Endothelial cell of umbilical vein (primary cell): ENCODE data around the gene GPATCH2L. TPM values are rescaled to one million over a fixed set of nuclear protein-coding genes. Genes with fewer than 3 reads are reported as not detected.

Experiments used
- BruUV-seq: library from RNA; stranded (reverse); fragments of 400-500 nt; replicated peaks from 2 replicates; lab custom pipeline; 2021; lab: Mats Ljungman, UMichigan
- CTCF ChIA-PET: fragments of 300-600, 350-600 bp; sonication (Branson Sonifier 250); formaldehyde crosslinking; loops from one replicate; lab custom pipeline; 2021; ENCODE audit warnings: antibody characterized with exemption, inconsistent platforms; lab: Charles Lee
- POLR2A ChIA-PET: fragments of 300-600, 350-600 bp; sonication (Branson Sonifier 250); formaldehyde crosslinking; loops from one replicate; lab custom pipeline; 2021; ENCODE audit warnings: antibody characterized with exemption, inconsistent platforms; lab: Charles Lee
- DNase-seq: peaks from one replicate; pipeline ENCODE4 v3.0.0-alpha.2; 2011; ENCODE audit warnings: low read depth, low spot score
- FAIRE-seq: peaks from 2 replicates; lab custom pipeline; 2011; peaks lifted over from hg19 to GRCh38; lab: Jason Lieb, UNC
- H2AFZ ChIP-seq: 2 replicates; pipeline ENCODE4 v1.6.0; 2012; ENCODE audit warnings: low read depth, low read length, control low read depth, inconsistent platforms
- H3K27ac ChIP-seq: 2 replicates; pipeline ENCODE4 v1.5.1; 2011; ENCODE audit warnings: low read depth, mild to moderate bottlenecking, control low read depth, low read length, moderate library complexity; ENCODE audit not compliant: insufficient read depth
- H3K27me3 ChIP-seq, 2 experiments: 2 replicates each; pipeline versions ENCODE4 v1.6.0 to v1.6.1; 2011; ENCODE audit warnings: low read length in 2 of 2, mixed read lengths in 1 of 2; ENCODE audit not compliant: control insufficient read depth in 2 of 2, insufficient read depth in 2 of 2
- H3K36me3 ChIP-seq, 2 experiments: 2 replicates in 1 of 2; 3 replicates in 1 of 2; pipeline ENCODE4 v1.5.1; 2011; ENCODE audit warnings: low read length in 2 of 2, mild to moderate bottlenecking in 1 of 2, moderate library complexity in 1 of 2; ENCODE audit not compliant: control insufficient read depth in 2 of 2, insufficient read depth in 2 of 2; ENCODE audit errors: extremely low read depth in 1 of 2
- H3K4me1 ChIP-seq: 3 replicates; pipeline ENCODE4 v1.5.1; 2011; ENCODE audit warnings: mild to moderate bottlenecking, low read length; ENCODE audit not compliant: control insufficient read depth, insufficient read depth; ENCODE audit errors: extremely low read depth
- H3K4me2 ChIP-seq: 2 replicates; pipeline ENCODE4 v1.6.1; 2011; ENCODE audit warnings: low read length, control low read depth, mixed read lengths; ENCODE audit not compliant: insufficient read depth
- H3K4me3 ChIP-seq, 3 experiments: fragments of 200-600 bp in 1 of 3; sonication (generic), shearing (Covaris generic) in 1 of 3; replicated peaks in 1 of 3; 2 replicates each; pipeline ENCODE4 v1.5.1; 2011 to 2016; ENCODE audit warnings: control low read depth in 3 of 3, low read length in 3 of 3, mild to moderate bottlenecking in 2 of 3, inconsistent platforms in 1 of 3, low read depth in 1 of 3, moderate library complexity in 1 of 3; ENCODE audit not compliant: insufficient read depth in 1 of 3
- H3K79me2 ChIP-seq: 2 replicates; pipeline ENCODE4 v1.6.0; 2012; ENCODE audit warnings: low read length, inconsistent platforms; ENCODE audit not compliant: control insufficient read depth, insufficient read depth
- H3K9ac ChIP-seq: replicated peaks from 2 replicates; pipeline ENCODE3; 2011; ENCODE audit warnings: low read length, control low read depth; ENCODE audit not compliant: insufficient read depth; ENCODE audit errors: extremely low read depth
- H3K9me1 ChIP-seq: replicated peaks from 3 replicates; pipeline ENCODE4 v1.6.0; 2011; ENCODE audit warnings: mild to moderate bottlenecking, low read length; ENCODE audit not compliant: control insufficient read depth, insufficient read depth; ENCODE audit errors: extremely low read depth
- H3K9me3 ChIP-seq: replicated peaks from 2 replicates; pipeline ENCODE4 v1.5.1; 2012; ENCODE audit warnings: low read length, inconsistent platforms; ENCODE audit not compliant: control insufficient read depth, insufficient read depth
- H4K20me1 ChIP-seq: replicated peaks from 2 replicates; pipeline ENCODE3; 2011; ENCODE audit warnings: mild to moderate bottlenecking, low read length; ENCODE audit not compliant: control insufficient read depth, insufficient read depth; ENCODE audit errors: extremely low read depth
- EZH2 ChIP-seq: IDR thresholded peaks from 2 replicates; pipeline ENCODE4 v1.6.1; 2012; ENCODE audit warnings: borderline replicate concordance, low read depth, mild to moderate bottlenecking, moderate library complexity, low read length, inconsistent platforms; ENCODE audit not compliant: severe bottlenecking
- GATA2 ChIP-seq: IDR thresholded peaks from 2 replicates; pipeline ENCODE4 v1.7.0; 2011; ENCODE audit warnings: low read depth, mild to moderate bottlenecking, moderate library complexity, mixed read lengths, low read length; ENCODE audit not compliant: insufficient read length, insufficient read depth
- JUN ChIP-seq: IDR thresholded peaks from 2 replicates; pipeline ENCODE4 v1.6.1; 2011; ENCODE audit warnings: borderline replicate concordance, low read depth; ENCODE audit not compliant: insufficient read length, insufficient read depth
- MYC ChIP-seq: IDR thresholded peaks from one replicate; pipeline ENCODE4 v1.6.1; 2011; ENCODE audit warnings: mild to moderate bottlenecking, low read depth, low read length
- POLR2A ChIP-seq: IDR thresholded peaks from 2 replicates; pipeline ENCODE4 v1.6.1; 2012; ENCODE audit warnings: low read depth, mild to moderate bottlenecking, control low read depth, low read length
- dilution Hi-C: fragments of 300-500 bp; cut with MboI; formaldehyde crosslinking; loops from one replicate; pipeline ENCODE4 v1.15.0; 2019; ENCODE audit warnings: low sequenced_read_pairs; ENCODE audit not compliant: extremely low pct_ligation_motif_present
- intact Hi-C: fragments of 100-400 bp; cut with micrococcal nuclease; formaldehyde crosslinking; loops from one replicate; pipeline ENCODE4 v1.10.0; 2022
- polyA plus RNA-seq, 4 experiments: library from polyadenylated mRNA; depleted of rRNA in 3 of 4; stranded (reverse) in 3 of 4; unstranded in 1 of 4; fragments of >200 nt; gene quantifications; 2 replicates each; pipeline versions ENCODE4 v1.2.1 to v1.2.3, GENCODE V29; 2011 to 2012; ENCODE audit warnings: missing spikeins in 1 of 4
- total RNA-seq: library from RNA; stranded (reverse); gene quantifications from 2 replicates; pipeline ENCODE4 v1.2.3, GENCODE V29; 2021
- TF ChIP-seq, protein P1 (sequence below), 2 donors: IDR thresholded peaks; 1 replicate in 1 of 2; 2 replicates in 1 of 2; pipeline ENCODE4 v1.5.1; 2011; ENCODE audit warnings: low read length in 2 of 2, mild to moderate bottlenecking in 2 of 2, moderate library complexity in 2 of 2, control low read depth in 1 of 2, inconsistent platforms in 1 of 2, low read depth in 1 of 2; ENCODE audit not compliant: insufficient read depth in 1 of 2; ENCODE audit errors: extremely low read depth in 1 of 2
- TF ChIP-seq, protein P2 (sequence below): IDR thresholded peaks from 2 replicates; pipeline ENCODE4 v1.6.1; 2011; ENCODE audit not compliant: insufficient read depth, insufficient read length

GPATCH2L gene
- total and polyA plus RNA-seq, 2 donors (not counting 3 experiments of a cell fraction or from before 2014, with no cell fraction given) = 23.3 to 40.0 TPM

DNA sequence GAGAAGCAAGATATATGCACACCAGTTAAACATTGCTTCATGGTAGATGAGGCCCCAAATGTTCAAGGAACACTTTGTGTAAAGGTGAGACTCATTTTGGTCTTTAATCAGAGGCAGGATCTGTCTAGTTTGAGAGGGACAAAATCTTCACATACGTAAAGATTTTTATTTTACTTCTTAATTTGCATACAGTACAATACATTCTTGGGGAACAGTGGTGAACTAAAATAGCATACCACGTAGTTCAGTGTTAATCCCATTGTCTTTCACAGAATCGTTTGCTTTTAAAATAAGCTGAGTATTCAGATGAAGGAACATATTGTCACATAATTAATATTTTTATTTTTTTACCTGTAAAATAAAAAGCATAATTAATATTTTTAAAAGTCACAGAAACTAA is 43.3 kb downstream of the GPATCH2L start:
- CTCF ChIA-PET = interaction anchor here (2.5 kb wide), 1 partner anchor 13 kb away, joined by 11 read pairs; no protein-coding TSS in a partner anchor
- Histone ChIP-seq H3K4me3 (no peak overlapping the region), H3K36me3 (peaks cover 4 to 11% of the 10 kb centered on the region in 2 experiments), H3K27me3 (no peaks in the 10 kb centered on the region), H3K4me1 (no peaks in the 10 kb centered on the region), H3K9me3 (no peaks in the 10 kb centered on the region), H2AFZ (no peak overlapping the region), H3K4me2 (no peak overlapping the region), H3K27ac (no peak overlapping the region), H3K79me2 (peaks cover under 1% of the 10 kb centered on the region), H3K9me1 (no peaks in the 10 kb centered on the region), H3K9ac (no peak overlapping the region), H4K20me1 (no peaks in the 10 kb centered on the region)
- TF ChIP-seq, protein P1, sequence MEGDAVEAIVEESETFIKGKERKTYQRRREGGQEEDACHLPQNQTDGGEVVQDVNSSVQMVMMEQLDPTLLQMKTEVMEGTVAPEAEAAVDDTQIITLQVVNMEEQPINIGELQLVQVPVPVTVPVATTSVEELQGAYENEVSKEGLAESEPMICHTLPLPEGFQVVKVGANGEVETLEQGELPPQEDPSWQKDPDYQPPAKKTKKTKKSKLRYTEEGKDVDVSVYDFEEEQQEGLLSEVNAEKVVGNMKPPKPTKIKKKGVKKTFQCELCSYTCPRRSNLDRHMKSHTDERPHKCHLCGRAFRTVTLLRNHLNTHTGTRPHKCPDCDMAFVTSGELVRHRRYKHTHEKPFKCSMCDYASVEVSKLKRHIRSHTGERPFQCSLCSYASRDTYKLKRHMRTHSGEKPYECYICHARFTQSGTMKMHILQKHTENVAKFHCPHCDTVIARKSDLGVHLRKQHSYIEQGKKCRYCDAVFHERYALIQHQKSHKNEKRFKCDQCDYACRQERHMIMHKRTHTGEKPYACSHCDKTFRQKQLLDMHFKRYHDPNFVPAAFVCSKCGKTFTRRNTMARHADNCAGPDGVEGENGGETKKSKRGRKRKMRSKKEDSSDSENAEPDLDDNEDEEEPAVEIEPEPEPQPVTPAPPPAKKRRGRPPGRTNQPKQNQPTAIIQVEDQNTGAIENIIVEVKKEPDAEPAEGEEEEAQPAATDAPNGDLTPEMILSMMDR (IDR thresholded peaks at IDR 0.05; ENCODE audit: extremely low read depth in 1 of 2, insufficient read depth in 1 of 2, low read depth in 1 of 2, low read length in 2 of 2) = no peak
- TF ChIP-seq POLR2A (no peak), EZH2 (no peak), GATA2 (no peak), JUN (no peak), MYC (no peak)
- TF ChIP-seq, protein P2, sequence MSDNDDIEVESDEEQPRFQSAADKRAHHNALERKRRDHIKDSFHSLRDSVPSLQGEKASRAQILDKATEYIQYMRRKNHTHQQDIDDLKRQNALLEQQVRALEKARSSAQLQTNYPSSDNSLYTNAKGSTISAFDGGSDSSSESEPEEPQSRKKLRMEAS = no peak
- intact Hi-C loops (loop anchor here (5.0 kb wide), 1 partner anchor 157 kb away; no protein-coding TSS in a partner anchor), dilution Hi-C loops (no loop called here)
- BruUV-seq = no TSS peak
- FAIRE-seq (no peak), DNase-seq (no peak)
- POLR2A ChIA-PET = no interaction called here
